HFF-Myc (cell line): Measurements from ENCODE around the gene PIGL.
"Not testable (repeated sequence)": the region's sequence is repeated elsewhere in the genome, so short reads cannot be mapped to it uniquely, and the experiment has no call there.

Experiments used
- DNase-seq: peaks from one replicate; pipeline ENCODE4 v3.0.0-alpha.2; 2011; ENCODE audit warnings: low read depth; ENCODE audit errors: extremely low read depth
- H3K4me3 ChIP-seq: replicated peaks from 2 replicates; pipeline ENCODE4 v1.5.1; 2011; ENCODE audit warnings: low read depth, mild to moderate bottlenecking, control low read depth, low read length
- CTCF ChIP-seq: IDR thresholded peaks from 2 replicates; pipeline ENCODE4 v1.5.1; 2012; ENCODE audit warnings: mild to moderate bottlenecking, low read depth, low read length, control low read depth; ENCODE audit errors: missing control alignments

PIGL gene

GRCh38 chr17:16190703-16191360 is 26.2 kb upstream of the PIGL start:
- H3K4me3 ChIP-seq = no peak overlapping the region
- DNase-seq = no peak
- no peak for TF ChIP-seq CTCF

GRCh38 chr17:16191604-16192003 is 25.4 kb upstream of the PIGL start:
- DNase-seq = no peak
- no peak overlapping the region for H3K4me3 ChIP-seq
- TF ChIP-seq CTCF = no peak

- not testable (repeated sequence) for DNase-seq, H3K4me3 ChIP-seq
Measured at GRCh38 chr17:16194307-16194835, 22.6 kb upstream of the PIGL start.

- no peak for DNase-seq
- no peak for TF ChIP-seq CTCF
- no peak overlapping the region for H3K4me3 ChIP-seq
Measured at GRCh38 chr17:16197276-16197675, 19.7 kb upstream of the PIGL start.

- no peak overlapping the region for H3K4me3 ChIP-seq
- TF ChIP-seq CTCF = no peak
- DNase-seq = no peak
Measured at GRCh38 chr17:16199093-16199492, 17.9 kb upstream of the PIGL start.

- not testable (repeated sequence) for DNase-seq, H3K4me3 ChIP-seq
Measured at GRCh38 chr17:16201693-16202131, 15.3 kb upstream of the PIGL start.

- H3K4me3 ChIP-seq = not testable (repeated sequence)
Measured at GRCh38 chr17:16202554-16203500, 14.2 kb upstream of the PIGL start.

GRCh38 chr17:16204763-16205162 is 12.2 kb upstream of the PIGL start:
- not testable (repeated sequence) for DNase-seq, H3K4me3 ChIP-seq

More at GRCh38 chr17:16202554-16203500, 14.2 kb upstream of the PIGL start:
- not testable (repeated sequence) for DNase-seq
